GM12874 (cell line): Measurements from ENCODE around the gene KCNT1.

ENCODE experiments used
- CTCF ChIP-seq: IDR thresholded peaks from 2 replicates; pipeline ENCODE4 v1.5.1; 2011; ENCODE audit warnings: low read depth, mild to moderate bottlenecking, control low read depth, low read length, moderate library complexity; ENCODE audit not compliant: insufficient read depth

Gene KCNT1

GRCh38 chr9:135783540-135784245 is 81.7 kb downstream of the KCNT1 start:
- TF ChIP-seq CTCF, result 0 out of 2 replicates have a peak, but pooled peaks have one; percentile 9

- no peak for TF ChIP-seq CTCF
These were observed 83.1 kb downstream of the KCNT1 start for GRCh38 chr9:135785013-135785575.

GRCh38 chr9:135786146-135786690 is 84.2 kb downstream of the KCNT1 start:
- no peak for TF ChIP-seq CTCF

GRCh38 chr9:135787317-135787716 is 85.3 kb downstream of the KCNT1 start:
- TF ChIP-seq CTCF, result no peak

- TF ChIP-seq CTCF, result no peak
These were observed 86.0 kb downstream of the KCNT1 start for GRCh38 chr9:135787776-135788575.

- TF ChIP-seq CTCF, result no peak
These were observed 86.8 kb downstream of the KCNT1 start for GRCh38 chr9:135788576-135789300.
